DND-41 (cell line): ENCODE measurements around the gene FTO.

Experiments used
- EZH2 ChIP-seq: IDR thresholded peaks from 3 replicates; pipeline ENCODE4 v1.6.1; 2012; ENCODE audit warnings: borderline replicate concordance, low read depth, mild to moderate bottlenecking, moderate library complexity, low read length, inconsistent platforms; ENCODE audit not compliant: severe bottlenecking
- TF ChIP-seq, protein P1 (sequence below): IDR thresholded peaks from 2 replicates; pipeline ENCODE4 v1.5.1; 2012; ENCODE audit warnings: borderline replicate concordance, low read length, moderate library complexity, mild to moderate bottlenecking; ENCODE audit not compliant: poor library complexity, severe bottlenecking; ENCODE audit errors: extremely low read depth

GRCh38 chr16:53962041-53962440 lies 258.1 kb downstream of the FTO start:
- TF ChIP-seq EZH2: no peak
- TF ChIP-seq, protein P1, sequence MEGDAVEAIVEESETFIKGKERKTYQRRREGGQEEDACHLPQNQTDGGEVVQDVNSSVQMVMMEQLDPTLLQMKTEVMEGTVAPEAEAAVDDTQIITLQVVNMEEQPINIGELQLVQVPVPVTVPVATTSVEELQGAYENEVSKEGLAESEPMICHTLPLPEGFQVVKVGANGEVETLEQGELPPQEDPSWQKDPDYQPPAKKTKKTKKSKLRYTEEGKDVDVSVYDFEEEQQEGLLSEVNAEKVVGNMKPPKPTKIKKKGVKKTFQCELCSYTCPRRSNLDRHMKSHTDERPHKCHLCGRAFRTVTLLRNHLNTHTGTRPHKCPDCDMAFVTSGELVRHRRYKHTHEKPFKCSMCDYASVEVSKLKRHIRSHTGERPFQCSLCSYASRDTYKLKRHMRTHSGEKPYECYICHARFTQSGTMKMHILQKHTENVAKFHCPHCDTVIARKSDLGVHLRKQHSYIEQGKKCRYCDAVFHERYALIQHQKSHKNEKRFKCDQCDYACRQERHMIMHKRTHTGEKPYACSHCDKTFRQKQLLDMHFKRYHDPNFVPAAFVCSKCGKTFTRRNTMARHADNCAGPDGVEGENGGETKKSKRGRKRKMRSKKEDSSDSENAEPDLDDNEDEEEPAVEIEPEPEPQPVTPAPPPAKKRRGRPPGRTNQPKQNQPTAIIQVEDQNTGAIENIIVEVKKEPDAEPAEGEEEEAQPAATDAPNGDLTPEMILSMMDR: no peak
